ENCODE measurements around the gene GJC2.

The GJC2 gene

GRCh38 chr1:228198977-228199590, 49.4 kb downstream of the GJC2 start:
- no peak overlapping the region for H2AFZ ChIP-seq (ENCODE audit: low read depth, low read length)
- no peaks in the 10 kb centered on the region for H4K20me1 ChIP-seq (ENCODE audit: insufficient read depth, low read length)
- ATAC-seq (ENCODE audit: insufficient read depth, low read depth) = no peak
- H3K36me3 ChIP-seq (ENCODE audit: insufficient read depth, low read length) = no peaks in the 10 kb centered on the region
- no peak for DNase-seq
- peaks cover 14% of the 10 kb centered on the region for H3K9me3 ChIP-seq (ENCODE audit: insufficient read depth, low read length, severe bottlenecking)
- no peaks in the 10 kb centered on the region for H3K4me1 ChIP-seq (ENCODE audit: insufficient read depth, low read length)
- no peak overlapping the region for H3K27ac ChIP-seq (ENCODE audit: low read length)
- H3K4me3 ChIP-seq (ENCODE audit: low read depth in 1 of 2, low read length in 2 of 2) = no peak overlapping the region
- H3K27me3 ChIP-seq (ENCODE audit: insufficient read depth, low read length, poor library complexity) = no peaks in the 10 kb centered on the region
- TF ChIP-seq EZH2 (IDR thresholded peaks at IDR 0.05; ENCODE audit: borderline replicate concordance, low read depth, low read length, severe bottlenecking) = no peak
- TF ChIP-seq CTCF (IDR thresholded peaks at IDR 0.05; ENCODE audit: borderline replicate concordance, extremely low read depth, low read length, poor library complexity, severe bottlenecking) = no peak
- no peak overlapping the region for H3K4me2 ChIP-seq (ENCODE audit: insufficient read depth, low read length)
- no peaks in the 10 kb centered on the region for H3K79me2 ChIP-seq (ENCODE audit: insufficient read depth, low read length)
- no peak overlapping the region for H3K9ac ChIP-seq (ENCODE audit: low read depth, low read length)

- Histone ChIP-seq H3K9ac (ENCODE audit: low read depth, low read length) (no peak overlapping the region), H3K79me2 (ENCODE audit: insufficient read depth, low read length) (no peaks in the 10 kb centered on the region), H3K36me3 (ENCODE audit: insufficient read depth, low read length) (no peaks in the 10 kb centered on the region), H3K4me3 (ENCODE audit: low read depth in 1 of 2, low read length in 2 of 2) (no peak overlapping the region), H4K20me1 (ENCODE audit: insufficient read depth, low read length) (0 out of 2 replicates have a peak, but pooled peaks cover 2% of the 10 kb centered on the region), H3K4me2 (ENCODE audit: insufficient read depth, low read length) (no peak overlapping the region), H3K9me3 (ENCODE audit: insufficient read depth, low read length, severe bottlenecking) (peaks cover 1% of the 10 kb centered on the region), H3K27ac (ENCODE audit: low read length) (no peak overlapping the region), H3K4me1 (ENCODE audit: insufficient read depth, low read length) (no peaks in the 10 kb centered on the region), H3K27me3 (ENCODE audit: insufficient read depth, low read length, poor library complexity) (no peaks in the 10 kb centered on the region), H2AFZ (ENCODE audit: low read depth, low read length) (no peak overlapping the region)
- ATAC-seq (ENCODE audit: insufficient read depth, low read depth) = no peak
- no peak for DNase-seq
- TF ChIP-seq CTCF (IDR thresholded peaks at IDR 0.05; ENCODE audit: borderline replicate concordance, extremely low read depth, low read length, poor library complexity, severe bottlenecking) (no peak), EZH2 (IDR thresholded peaks at IDR 0.05; ENCODE audit: borderline replicate concordance, low read depth, low read length, severe bottlenecking) (no peak)
Observed at GRCh38 chr1:228204958-228205357, 55.2 kb downstream of the GJC2 start.

GRCh38 chr1:228205526-228206436, 56.1 kb downstream of the GJC2 start:
- H2AFZ ChIP-seq (ENCODE audit: low read depth, low read length) = no peak overlapping the region

More at GRCh38 chr1:228205526-228206436, 56.1 kb downstream of the GJC2 start:
- Histone ChIP-seq H3K36me3 (ENCODE audit: insufficient read depth, low read length) (no peaks in the 10 kb centered on the region), H3K79me2 (ENCODE audit: insufficient read depth, low read length) (no peaks in the 10 kb centered on the region), H3K9me3 (ENCODE audit: insufficient read depth, low read length, severe bottlenecking) (no peaks in the 10 kb centered on the region), H3K27me3 (ENCODE audit: insufficient read depth, low read length, poor library complexity) (no peaks in the 10 kb centered on the region), H3K4me1 (ENCODE audit: insufficient read depth, low read length) (no peaks in the 10 kb centered on the region), H4K20me1 (ENCODE audit: insufficient read depth, low read length) (0 out of 2 replicates have a peak, but pooled peaks cover 5% of the 10 kb centered on the region), H3K4me3 (ENCODE audit: low read depth in 1 of 2, low read length in 2 of 2) (no peak overlapping the region), H3K27ac (ENCODE audit: low read length) (no peak overlapping the region), H3K4me2 (ENCODE audit: insufficient read depth, low read length) (no peak overlapping the region), H3K9ac (ENCODE audit: low read depth, low read length) (no peak overlapping the region)
- DNase-seq (no peak), ATAC-seq (ENCODE audit: insufficient read depth, low read depth) (no peak)
- TF ChIP-seq CTCF (IDR thresholded peaks at IDR 0.05; ENCODE audit: borderline replicate concordance, extremely low read depth, low read length, poor library complexity, severe bottlenecking) (no peak), EZH2 (IDR thresholded peaks at IDR 0.05; ENCODE audit: borderline replicate concordance, low read depth, low read length, severe bottlenecking) (no peak)

Measured in DND-41 (cell line).